Measurements from ENCODE around the gene CMTM7. TPM values are rescaled to one million over a fixed set of nuclear protein-coding genes. Genes with fewer than 3 reads are reported as not detected.
A peak's percentile ranks its signal among the peaks of the same experiment; 100 is the strongest.

Gene CMTM7
- total RNA-seq, 1 donor from 2014 or later, result 11.8 TPM

GRCh38 chr3:32442766-32443165 is 51.1 kb downstream of the CMTM7 start:
- Mint-ChIP-seq H3K36me3 (peaks cover 16% of the 10 kb centered on the region), H3K4me3 (no peak overlapping the region), H3K4me1 (peaks cover 6% of the 10 kb centered on the region), H3K9me3 (peaks cover 8% of the 10 kb centered on the region), H3K27ac (no peak overlapping the region), H3K27me3 (ENCODE audit: insufficient read depth, low read depth) (peaks cover 2% of the 10 kb centered on the region)
- no peaks in the 10 kb centered on the region for H3K79me2 ChIP-seq (ENCODE audit: low read depth)
- H3K9ac ChIP-seq, result no peak overlapping the region
- TF ChIP-seq EZH2phosphoT487 (IDR thresholded peaks at IDR 0.05) (no peak), EZH2 (IDR thresholded peaks at IDR 0.05) (no peak)
- H2AFZ ChIP-seq (replicated peaks), result no peak overlapping the region
- no peaks in the 10 kb centered on the region for H3K36me3 ChIP-seq
- H3K4me2 ChIP-seq, result no peak overlapping the region
- no peaks in the 10 kb centered on the region for H3K27me3 ChIP-seq
- no peak overlapping the region for H3K4me3 ChIP-seq
- H3K4me1 ChIP-seq, result peaks cover 3% of the 10 kb centered on the region
- H3F3A ChIP-seq (ENCODE audit: low read depth), result no peaks in the 10 kb centered on the region
- H3K27ac ChIP-seq, result no peak overlapping the region
- DNase-seq (ENCODE audit: low spot score), result no peak
- H3K9me3 ChIP-seq (ENCODE audit: low read depth), result no peaks in the 10 kb centered on the region
- H4K20me1 ChIP-seq (ENCODE audit: low read depth), result no peaks in the 10 kb centered on the region

- H3K27ac Mint-ChIP-seq, result no peak overlapping the region
- H3K9ac ChIP-seq, result no peak overlapping the region
- peaks cover 8% of the 10 kb centered on the region for H3K9me3 Mint-ChIP-seq
Observed at GRCh38 chr3:32443478-32443877, 51.8 kb downstream of the CMTM7 start.

GRCh38 chr3:32447865-32448400 is 56.3 kb downstream of the CMTM7 start:
- Mint-ChIP-seq H3K36me3 (peaks cover 11% of the 10 kb centered on the region), H3K9me3 (peaks cover 8% of the 10 kb centered on the region), H3K27me3 (ENCODE audit: insufficient read depth, low read depth) (peaks cover 4% of the 10 kb centered on the region), H3K4me1 (peaks cover 8% of the 10 kb centered on the region), H3K4me3 (no peak overlapping the region), H3K27ac (no peak overlapping the region)
- Histone ChIP-seq H2AFZ (replicated peaks) (no peak overlapping the region), H3F3A (ENCODE audit: low read depth) (peaks cover 22% of the 10 kb centered on the region), H3K4me3 (no peak overlapping the region), H3K79me2 (ENCODE audit: low read depth) (no peaks in the 10 kb centered on the region), H3K27ac (no peak overlapping the region), H3K4me1 (peaks cover 45% of the 10 kb centered on the region), H4K20me1 (ENCODE audit: low read depth) (no peaks in the 10 kb centered on the region), H3K36me3 (no peaks in the 10 kb centered on the region), H3K27me3 (no peaks in the 10 kb centered on the region), H3K9me3 (ENCODE audit: low read depth) (no peaks in the 10 kb centered on the region), H3K9ac (no peak overlapping the region), H3K4me2 (no peak overlapping the region)
- no peak for TF ChIP-seq EZH2phosphoT487 (IDR thresholded peaks at IDR 0.05)
- no peak for TF ChIP-seq EZH2 (IDR thresholded peaks at IDR 0.05)
- no peak for TF ChIP-seq CTCF (IDR thresholded peaks at IDR 0.05)
- DNase-seq (ENCODE audit: low spot score), result peak; percentile 36

More at GRCh38 chr3:32443478-32443877, 51.8 kb downstream of the CMTM7 start:
- H3K36me3 ChIP-seq, result no peaks in the 10 kb centered on the region
- TF ChIP-seq EZH2 (IDR thresholded peaks at IDR 0.05) (no peak), CTCF (IDR thresholded peaks at IDR 0.05) (no peak), EZH2phosphoT487 (IDR thresholded peaks at IDR 0.05) (no peak)
- H3K36me3 Mint-ChIP-seq, result peaks cover 16% of the 10 kb centered on the region
- H4K20me1 ChIP-seq (ENCODE audit: low read depth), result no peaks in the 10 kb centered on the region
- no peaks in the 10 kb centered on the region for H3K9me3 ChIP-seq (ENCODE audit: low read depth)
- peaks cover 5% of the 10 kb centered on the region for H3K27me3 Mint-ChIP-seq (ENCODE audit: insufficient read depth, low read depth)
- H3K27me3 ChIP-seq, result no peaks in the 10 kb centered on the region
- H2AFZ ChIP-seq (replicated peaks), result no peak overlapping the region
- H3K4me3 ChIP-seq, result no peak overlapping the region
- no peak overlapping the region for H3K4me3 Mint-ChIP-seq
- DNase-seq (ENCODE audit: low spot score), result no peak
- H3K4me1 ChIP-seq, result peaks cover 11% of the 10 kb centered on the region
- no peaks in the 10 kb centered on the region for H3F3A ChIP-seq (ENCODE audit: low read depth)
- no peak overlapping the region for H3K27ac ChIP-seq
- peaks cover 6% of the 10 kb centered on the region for H3K4me1 Mint-ChIP-seq
- H3K4me2 ChIP-seq, result no peak overlapping the region
- no peaks in the 10 kb centered on the region for H3K79me2 ChIP-seq (ENCODE audit: low read depth)

GRCh38 chr3:32448686-32449474 is 57.2 kb downstream of the CMTM7 start:
- Histone ChIP-seq H3K36me3 (no peaks in the 10 kb centered on the region), H3K9me3 (ENCODE audit: low read depth) (no peaks in the 10 kb centered on the region), H3K4me3 (no peak overlapping the region), H2AFZ (replicated peaks) (no peak overlapping the region), H4K20me1 (ENCODE audit: low read depth) (no peaks in the 10 kb centered on the region), H3F3A (ENCODE audit: low read depth) (peaks cover 22% of the 10 kb centered on the region), H3K4me1 (peaks cover 45% of the 10 kb centered on the region), H3K27ac (no peak overlapping the region), H3K9ac (no peak overlapping the region), H3K4me2 (no peak overlapping the region), H3K27me3 (no peaks in the 10 kb centered on the region), H3K79me2 (ENCODE audit: low read depth) (no peaks in the 10 kb centered on the region)
- H3K4me3 Mint-ChIP-seq, result no peak overlapping the region
- peaks cover 6% of the 10 kb centered on the region for H3K27me3 Mint-ChIP-seq (ENCODE audit: insufficient read depth, low read depth)
- DNase-seq (ENCODE audit: low spot score), result no peak
- peaks cover 13% of the 10 kb centered on the region for H3K4me1 Mint-ChIP-seq
- H3K36me3 Mint-ChIP-seq, result peaks cover 6% of the 10 kb centered on the region
- H3K9me3 Mint-ChIP-seq, result peaks cover 8% of the 10 kb centered on the region
- peak overlapping the region; percentile 22 for H3K27ac Mint-ChIP-seq
- TF ChIP-seq EZH2phosphoT487 (IDR thresholded peaks at IDR 0.05), result no peak
- no peak for TF ChIP-seq EZH2 (IDR thresholded peaks at IDR 0.05)
- no peak for TF ChIP-seq CTCF (IDR thresholded peaks at IDR 0.05)

All from neural progenitor cell (in vitro differentiated cells).